Measurements from ENCODE around the gene NFIA.

The NFIA gene

DNA sequence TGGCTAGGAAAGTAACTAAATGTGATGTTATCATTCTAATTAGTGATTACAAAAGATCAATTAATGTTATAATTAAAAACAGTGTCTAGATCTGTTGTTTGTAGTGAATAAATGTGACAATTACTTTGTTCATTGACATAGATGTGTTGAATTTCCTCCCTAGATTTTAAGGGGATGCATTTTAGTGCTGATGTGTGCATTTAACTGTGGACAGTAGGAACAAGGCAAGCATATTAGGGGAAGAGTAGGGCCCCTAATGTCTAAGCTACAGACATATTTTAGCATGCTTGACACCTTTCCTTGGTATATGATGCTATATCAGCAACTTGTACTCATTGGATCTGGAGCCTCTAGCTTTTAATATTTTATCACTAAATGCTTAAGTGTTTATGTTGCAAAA lies 48.9 kb downstream of the NFIA start:
- DNase-seq, result no peak

DNA sequence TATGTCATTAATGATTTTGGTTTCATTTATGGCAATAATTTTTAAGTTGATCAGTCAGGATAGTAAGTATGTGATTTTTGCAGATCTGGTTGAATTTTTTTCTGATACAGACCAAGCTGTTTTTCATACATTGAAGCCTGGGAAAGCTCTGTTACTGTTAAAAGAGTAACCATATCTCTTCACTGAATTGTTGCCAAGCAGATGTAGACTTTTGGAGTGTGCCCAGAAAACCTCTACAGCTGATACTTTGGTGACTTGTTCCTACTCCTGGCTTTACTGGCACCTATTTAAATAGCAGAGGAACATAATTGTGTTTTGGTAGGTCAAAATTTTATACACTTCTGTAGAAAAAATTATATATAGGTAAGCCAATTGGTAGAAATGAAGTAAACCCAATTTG lies 49.4 kb downstream of the NFIA start:
- DNase-seq, result no peak

DNA sequence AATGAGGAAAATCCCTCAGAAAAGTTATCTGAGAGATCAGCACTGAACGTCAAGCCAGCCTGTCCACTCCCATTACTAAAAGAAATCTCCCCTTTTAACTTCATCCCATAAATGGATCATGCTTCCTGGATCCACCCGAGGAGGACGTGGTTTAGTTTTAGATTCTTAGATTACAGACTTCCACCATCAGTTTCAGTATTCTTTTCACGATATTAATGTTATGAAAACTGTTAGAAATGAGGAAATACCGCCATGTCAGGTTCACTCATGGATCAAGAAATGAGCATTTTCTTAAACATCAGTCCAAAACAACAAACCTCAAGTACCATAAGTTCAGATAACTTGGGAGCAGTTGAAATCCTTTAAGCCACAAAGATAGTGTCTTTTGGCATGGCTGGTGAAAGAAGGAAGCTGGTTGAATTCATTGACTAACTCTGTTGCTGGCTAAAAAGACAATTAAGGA lies 49.8 kb downstream of the NFIA start:
- DNase-seq, result no peak

DNA sequence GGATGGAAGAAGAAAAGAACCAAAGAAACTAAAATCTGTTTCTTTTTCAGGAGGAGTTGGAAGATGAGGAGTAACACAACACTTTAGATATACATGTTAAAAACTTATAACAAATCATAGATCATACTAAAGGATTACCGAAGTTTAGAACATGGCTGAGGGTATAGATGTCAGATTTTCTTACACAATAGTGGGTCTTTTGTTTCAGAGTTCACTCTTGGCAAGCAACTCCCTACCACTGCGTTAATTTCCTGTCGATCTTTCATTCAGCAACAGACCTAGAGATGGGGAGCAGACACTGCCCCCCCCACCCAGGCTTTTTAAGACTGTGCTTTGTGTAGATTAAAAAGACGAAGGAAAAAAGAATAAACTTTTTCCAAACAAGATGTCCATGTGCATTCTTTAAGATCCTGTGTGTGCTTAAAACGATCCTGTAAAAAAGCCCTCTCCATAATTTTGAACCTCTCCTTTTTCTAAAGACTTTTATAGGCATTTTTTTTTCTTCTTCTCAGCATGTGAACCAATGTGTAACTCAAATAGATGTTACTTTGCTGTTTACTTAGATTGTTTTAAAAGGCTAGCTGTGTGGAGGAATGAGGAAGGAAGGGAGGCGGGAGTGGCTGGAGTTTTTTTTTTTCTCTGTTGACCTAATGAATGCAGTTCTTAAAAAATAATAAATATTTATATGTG lies 50.4 kb downstream of the NFIA start:
- no peak for DNase-seq

DNA sequence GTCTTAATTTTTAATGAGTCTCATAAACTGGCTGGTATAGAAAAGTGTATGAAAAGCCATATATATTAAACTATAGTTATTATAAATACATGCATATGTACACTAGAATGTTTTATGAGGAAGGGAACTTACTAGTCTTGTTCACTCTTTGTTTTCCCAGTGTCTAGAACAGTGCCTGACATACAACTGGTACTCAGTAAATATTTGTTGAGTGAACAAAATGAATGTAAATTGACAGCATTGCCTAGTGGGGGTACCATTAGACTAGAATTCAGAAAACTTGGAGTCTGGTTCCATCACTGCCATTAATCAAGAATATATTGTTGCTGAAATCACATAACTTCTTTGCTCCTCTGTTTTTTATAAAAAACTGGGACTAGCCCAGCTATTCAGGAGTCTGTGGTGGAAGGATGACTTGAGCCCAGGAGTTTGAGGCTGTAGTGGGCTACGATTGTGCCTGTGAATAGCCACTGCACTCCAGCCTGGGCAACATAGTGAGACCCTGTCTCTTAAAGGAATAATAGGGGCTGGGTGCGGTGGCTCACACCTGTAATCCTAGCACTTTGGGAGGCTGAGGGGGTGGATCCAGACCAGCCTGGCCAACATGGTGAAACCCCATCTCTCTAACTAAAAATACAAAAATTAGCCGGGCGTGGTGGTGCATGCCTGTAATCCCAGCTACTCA lies 51.1 kb downstream of the NFIA start:
- DNase-seq, result no peak

DNA sequence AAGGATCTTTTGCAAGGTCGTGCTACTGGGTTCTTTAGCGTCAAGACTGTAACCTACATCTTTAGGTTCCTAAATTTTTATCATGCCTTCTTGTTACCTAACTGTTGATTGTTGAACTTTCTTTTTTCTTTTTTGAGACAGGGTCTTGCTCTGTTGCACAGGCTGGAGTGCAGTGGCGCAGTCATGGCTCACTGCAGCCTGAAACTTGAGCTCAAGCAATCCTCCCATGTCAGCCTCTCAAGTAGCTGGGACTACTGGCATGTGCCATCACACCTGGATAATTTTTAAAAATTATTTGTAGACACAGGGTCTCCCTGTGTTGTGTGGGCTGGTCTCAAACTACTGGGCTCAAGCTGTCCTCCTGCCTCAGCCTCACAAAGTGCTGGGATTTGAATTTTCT lies 52.9 kb downstream of the NFIA start:
- no peak for DNase-seq

GRCh38 chr1:61138305-61138704 lies 55.9 kb downstream of the NFIA start:
- DNase-seq, result no peak

DNA sequence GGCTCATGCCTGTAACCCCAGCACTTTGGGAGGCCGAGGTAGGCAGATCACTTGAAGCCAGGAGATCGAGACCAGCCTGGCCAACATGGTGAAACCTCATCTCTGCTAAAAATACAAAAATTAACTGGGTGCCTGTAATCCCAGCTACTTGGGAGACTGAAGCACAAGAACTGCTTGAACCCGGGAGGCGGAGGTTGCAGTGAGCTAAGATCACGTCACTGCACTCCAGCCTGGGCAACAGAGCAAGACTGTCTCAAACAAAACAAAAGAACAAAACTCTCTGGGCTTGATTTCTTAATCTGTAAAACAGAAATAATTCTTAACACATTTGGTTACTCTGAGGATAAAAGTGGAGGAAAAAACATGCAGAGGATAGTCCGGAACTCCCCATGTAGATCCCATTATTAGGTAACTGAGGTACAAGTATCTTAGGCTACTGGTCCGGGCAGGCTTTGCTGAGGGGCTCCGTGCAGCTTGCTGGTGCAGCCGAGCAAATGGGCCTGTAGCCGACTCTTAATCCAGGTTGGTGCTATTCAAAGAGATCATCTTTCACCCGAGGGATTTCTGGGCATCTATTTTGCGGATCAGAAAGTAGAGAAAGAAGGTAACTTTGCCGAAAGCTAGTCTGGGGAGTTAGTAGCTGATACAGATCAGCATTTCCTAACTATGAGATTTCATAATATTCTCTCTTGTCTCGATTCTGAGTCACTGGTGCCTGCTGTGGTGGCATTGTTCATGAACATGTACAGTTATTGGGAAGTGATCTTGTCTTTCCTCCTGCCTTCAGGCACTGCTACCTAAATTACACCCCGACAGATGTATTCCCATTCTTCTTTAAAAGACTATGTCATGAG lies 56.8 kb downstream of the NFIA start:
- DNase-seq, result no peak

GRCh38 chr1:61139775-61140549 lies 57.6 kb downstream of the NFIA start:
- no peak for DNase-seq

DNA sequence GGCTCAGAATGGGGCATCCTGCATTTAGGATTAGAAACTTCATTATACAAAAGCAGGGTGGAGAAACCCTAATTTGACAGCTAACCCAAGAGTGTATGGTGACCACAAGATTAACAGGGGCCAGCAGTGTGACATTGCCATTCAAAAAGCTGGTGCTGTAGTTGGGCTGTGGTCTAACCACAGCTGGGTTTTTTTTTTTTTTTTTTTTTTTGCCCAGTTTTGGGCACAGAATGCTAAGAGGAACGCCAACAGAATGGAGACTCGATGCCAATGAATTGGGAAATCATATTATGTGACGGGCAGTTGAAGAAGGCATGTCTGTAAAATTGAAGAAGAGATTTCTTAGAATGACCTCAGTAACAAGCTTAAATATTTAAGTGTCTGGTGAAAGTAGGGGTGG lies 58.4 kb downstream of the NFIA start:
- no peak for DNase-seq

- DNase-seq, result peak; percentile 47
These were observed 59.1 kb downstream of the NFIA start for GRCh38 chr1:61141288-61142042.

GRCh38 chr1:61142043-61142440 lies 59.7 kb downstream of the NFIA start:
- DNase-seq, result no peak

- DNase-seq, result peak; percentile 38
These were observed 60.6 kb downstream of the NFIA start for GRCh38 chr1:61142726-61143500.

- no peak for DNase-seq
These were observed 61.6 kb downstream of the NFIA start for GRCh38 chr1:61143821-61144424.

GRCh38 chr1:61149010-61149860 lies 66.9 kb downstream of the NFIA start:
- DNase-seq, result peak; percentile 47

DNA sequence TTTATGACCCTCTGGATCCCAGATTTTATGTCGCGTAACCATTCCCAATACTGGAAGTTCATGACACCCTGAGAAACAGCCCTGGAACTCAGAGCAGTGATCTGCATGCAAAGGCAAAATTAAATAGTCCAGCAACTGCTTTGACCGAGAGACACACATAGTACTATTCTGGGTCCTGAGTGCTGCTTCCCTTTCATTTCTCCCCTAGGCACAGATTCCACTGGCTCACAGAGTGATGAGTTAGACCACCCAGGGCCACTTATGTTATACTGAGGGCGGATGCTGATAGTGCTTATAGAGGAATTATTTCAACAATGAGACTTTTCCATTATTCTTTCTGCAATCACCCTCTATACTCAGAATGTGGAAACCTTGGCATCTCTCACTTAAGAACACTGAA lies 69.2 kb downstream of the NFIA start:
- no peak for DNase-seq

DNA sequence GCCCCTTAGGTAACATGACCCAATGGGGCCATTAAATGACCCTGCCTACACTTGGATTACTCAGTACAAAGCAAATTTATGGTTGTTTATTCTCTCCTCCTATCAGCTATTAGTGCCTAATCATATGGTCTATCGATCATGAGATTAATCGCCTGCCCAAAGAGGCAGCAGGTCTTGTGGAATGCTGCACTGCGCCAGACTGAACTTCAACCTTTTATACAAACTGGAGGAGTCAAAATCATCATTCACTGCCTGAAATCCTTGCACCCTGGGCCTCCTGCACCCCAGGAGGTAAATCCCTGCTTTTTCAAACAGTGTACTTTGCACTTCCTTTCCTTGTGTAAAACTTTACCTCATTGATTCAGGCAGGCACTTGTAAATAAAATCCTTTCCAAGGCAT lies 69.7 kb downstream of the NFIA start:
- no peak for DNase-seq

- DNase-seq, result no peak
These were observed 70.2 kb downstream of the NFIA start for GRCh38 chr1:61152469-61153105.
